Large intestine (tissue), 3 donors: ENCODE results near the gene MYO16. TPM values are rescaled to one million over a fixed set of nuclear protein-coding genes. Genes with fewer than 3 reads are reported as not detected.

Source experiments
- DNase-seq, 2 donors: peaks; one replicate each; pipeline versions ENCODE4 v3.0.0 to v3.0.0-alpha.2; 2013
- H3K27ac ChIP-seq: one replicate; pipeline ENCODE4 v1.5.1; 2013; ENCODE audit warnings: low read length
- H3K27me3 ChIP-seq: 2 replicates; pipeline ENCODE4 v1.6.1; 2013; ENCODE audit warnings: low read length; ENCODE audit not compliant: control insufficient read depth, insufficient read depth
- H3K36me3 ChIP-seq: 2 replicates; pipeline ENCODE4 v1.6.1; 2013; ENCODE audit warnings: low read length; ENCODE audit not compliant: control insufficient read depth, insufficient read depth
- H3K4me1 ChIP-seq: one replicate; pipeline ENCODE4 v1.6.1; 2013; ENCODE audit warnings: low read length; ENCODE audit not compliant: control insufficient read depth, insufficient read depth
- H3K4me3 ChIP-seq: one replicate; pipeline ENCODE4 v1.5.1; 2013; ENCODE audit warnings: low read length
- H3K9me3 ChIP-seq: one replicate; pipeline ENCODE4 v1.6.1; 2013; ENCODE audit warnings: mild to moderate bottlenecking, low read depth, low read length, moderate library complexity; ENCODE audit not compliant: control insufficient read depth
- WGBS: methylation state at CpG from one replicate; pipeline ENCODE4 v1.1.5; 2013; ENCODE audit warnings: low lambda C conversion rate; ENCODE audit not compliant: insufficient coverage; 5-methylcytosine and 5-hydroxymethylcytosine counted together
- polyA plus RNA-seq: library from polyadenylated mRNA; unstranded; fragments of 120-200 nt; gene quantifications from one replicate; pipeline ENCODE4 v1.2.1, GENCODE V29; 2013

Gene MYO16
- polyA plus RNA-seq, 1 donor = 0.27 TPM

DNA sequence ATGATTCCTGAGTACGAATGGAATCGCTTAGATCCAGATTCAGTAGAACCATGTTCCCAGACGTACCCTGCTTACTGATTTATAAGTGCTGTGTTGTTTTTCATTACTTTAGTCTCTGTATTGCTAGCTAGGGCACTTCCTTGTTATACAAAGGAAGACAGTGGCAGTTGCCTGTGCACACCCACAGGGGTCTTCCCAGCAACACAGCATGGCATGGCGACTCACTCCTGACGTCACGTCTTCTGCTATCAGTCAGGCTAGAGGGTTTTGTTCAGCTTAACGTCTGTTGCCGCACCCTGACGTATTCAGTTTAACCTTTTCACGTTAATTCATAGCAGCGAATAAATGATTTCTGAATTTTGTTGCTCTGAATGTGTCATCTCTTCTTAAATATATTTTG lies 295.1 kb downstream of the MYO16 start:
- Histone ChIP-seq H3K4me1 (no peaks in the 10 kb centered on the region), H3K27ac (no peak overlapping the region), H3K27me3 (peaks cover 2% of the 10 kb centered on the region), H3K4me3 (no peak overlapping the region), H3K36me3 (no peaks in the 10 kb centered on the region), H3K9me3 (no peaks in the 10 kb centered on the region)
- no peak for DNase-seq
- 100% methylated on average over 5 of the region's 11 CpGs for WGBS

DNA sequence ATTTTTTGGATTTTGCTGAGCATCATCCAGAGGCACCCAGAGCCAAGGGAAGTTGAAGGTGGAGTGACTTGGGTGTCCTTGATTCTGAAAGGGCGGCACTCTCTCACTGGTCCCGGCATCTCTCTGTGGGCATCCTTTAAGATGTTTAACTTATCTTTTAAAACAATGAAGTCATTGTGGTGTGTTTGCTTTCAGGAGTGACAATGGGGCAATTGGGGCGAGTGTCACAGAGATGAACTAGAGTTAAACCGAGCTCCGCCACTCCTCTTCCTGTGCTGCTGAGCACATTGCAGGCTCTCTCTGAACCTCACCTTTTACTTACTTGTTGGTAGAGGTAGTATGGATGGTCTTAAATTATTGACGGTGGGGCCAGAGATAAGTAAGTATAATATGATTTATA lies 295.7 kb downstream of the MYO16 start:
- Histone ChIP-seq H3K27me3 (peaks cover 2% of the 10 kb centered on the region), H3K9me3 (no peaks in the 10 kb centered on the region), H3K27ac (no peak overlapping the region), H3K36me3 (no peaks in the 10 kb centered on the region), H3K4me3 (no peak overlapping the region), H3K4me1 (no peaks in the 10 kb centered on the region)
- WGBS = 71% methylated on average over 1 of the region's 6 CpGs
- DNase-seq = no peak

DNA sequence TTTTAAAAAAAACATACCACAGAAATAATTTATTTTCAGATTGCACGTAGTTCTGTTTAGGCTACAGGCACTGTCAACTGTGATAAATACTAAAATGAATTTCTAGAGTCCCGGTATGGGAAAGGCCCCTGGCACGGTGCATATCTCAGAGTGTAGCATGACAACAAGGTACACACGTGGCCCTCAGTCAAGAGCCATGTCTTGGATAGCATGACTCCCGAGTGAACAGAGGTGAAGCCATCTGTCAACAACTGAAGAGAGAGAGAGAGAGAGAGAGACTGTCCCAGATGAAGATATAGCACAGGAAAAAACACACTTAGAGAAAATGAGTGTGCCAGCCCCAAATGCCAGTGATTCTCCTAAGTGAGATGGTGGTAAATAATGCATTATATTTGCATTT lies 297.5 kb downstream of the MYO16 start:
- no peaks in the 10 kb centered on the region for H3K9me3 ChIP-seq
- H3K36me3 ChIP-seq = no peaks in the 10 kb centered on the region
- no peaks in the 10 kb centered on the region for H3K4me1 ChIP-seq
- H3K27ac ChIP-seq = no peak overlapping the region
- H3K4me3 ChIP-seq = no peak overlapping the region
- WGBS = no CpG with 5 or more reads among the region's 5 CpGs
- peaks cover 2% of the 10 kb centered on the region for H3K27me3 ChIP-seq
- DNase-seq = no peak

DNA sequence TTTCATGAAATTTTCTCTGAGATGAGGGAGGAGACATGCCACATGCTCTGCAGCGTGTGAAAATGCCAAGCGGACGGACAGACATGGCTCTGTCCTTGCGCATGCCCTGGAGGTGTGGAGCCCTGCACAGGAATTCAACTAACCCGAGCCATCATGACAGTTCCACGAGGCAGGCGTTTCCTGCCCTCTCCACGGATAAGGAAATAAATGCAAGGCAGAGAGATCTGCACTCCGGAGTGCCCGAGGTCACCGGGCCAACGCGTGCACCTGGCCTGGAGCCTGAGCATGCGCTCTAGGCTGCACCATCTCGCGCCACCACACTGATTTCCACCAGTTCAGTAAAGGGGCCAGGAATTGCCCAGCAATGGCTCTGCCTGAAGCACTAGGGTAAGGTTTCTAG lies 298.2 kb downstream of the MYO16 start:
- no CpG with 5 or more reads among the region's 16 CpGs for WGBS

DNA sequence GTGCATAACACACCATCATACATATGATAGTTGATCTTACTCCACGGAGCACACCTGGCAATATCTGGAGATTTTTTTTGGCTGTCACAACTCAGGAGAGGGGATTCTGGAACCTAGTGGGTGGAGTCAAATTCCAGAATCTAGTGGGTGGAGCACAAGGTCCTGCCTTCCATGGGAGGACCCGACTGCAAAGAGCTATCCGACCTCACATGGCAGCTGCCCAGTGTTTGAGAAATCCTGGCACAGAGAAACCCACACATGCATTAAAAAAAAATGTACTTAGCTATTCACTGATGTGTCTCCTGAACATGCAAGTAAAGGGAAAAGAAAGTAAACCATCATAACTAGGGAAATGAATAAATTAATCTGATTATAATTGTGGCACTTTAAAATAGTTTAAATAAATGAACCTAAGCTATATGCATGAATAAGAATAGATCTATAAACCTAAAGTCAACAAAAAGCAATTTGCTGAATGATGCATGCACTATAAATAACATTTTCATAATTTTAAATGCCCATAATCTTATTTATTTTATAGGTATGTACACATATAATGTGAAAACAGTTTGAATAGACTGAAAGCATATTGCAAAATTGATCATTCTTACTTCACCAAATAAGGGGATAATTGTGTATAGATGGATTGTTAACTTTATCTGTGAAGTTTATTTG lies 300.3 kb downstream of the MYO16 start:
- no peak for DNase-seq
- H3K4me1 ChIP-seq = no peaks in the 10 kb centered on the region
- H3K4me3 ChIP-seq = no peak overlapping the region
- no peaks in the 10 kb centered on the region for H3K9me3 ChIP-seq
- H3K27ac ChIP-seq = no peak overlapping the region
- no peaks in the 10 kb centered on the region for H3K36me3 ChIP-seq
- WGBS = no CpG with 5 or more reads among the region's 3 CpGs
- H3K27me3 ChIP-seq = peaks cover 2% of the 10 kb centered on the region

More for the DNA sequence above, 298.2 kb downstream of the MYO16 start:
- Histone ChIP-seq H3K4me3 (no peak overlapping the region), H3K36me3 (no peaks in the 10 kb centered on the region), H3K27me3 (peaks cover 2% of the 10 kb centered on the region), H3K4me1 (no peaks in the 10 kb centered on the region), H3K9me3 (no peaks in the 10 kb centered on the region), H3K27ac (no peak overlapping the region)
- DNase-seq = no peak

DNA sequence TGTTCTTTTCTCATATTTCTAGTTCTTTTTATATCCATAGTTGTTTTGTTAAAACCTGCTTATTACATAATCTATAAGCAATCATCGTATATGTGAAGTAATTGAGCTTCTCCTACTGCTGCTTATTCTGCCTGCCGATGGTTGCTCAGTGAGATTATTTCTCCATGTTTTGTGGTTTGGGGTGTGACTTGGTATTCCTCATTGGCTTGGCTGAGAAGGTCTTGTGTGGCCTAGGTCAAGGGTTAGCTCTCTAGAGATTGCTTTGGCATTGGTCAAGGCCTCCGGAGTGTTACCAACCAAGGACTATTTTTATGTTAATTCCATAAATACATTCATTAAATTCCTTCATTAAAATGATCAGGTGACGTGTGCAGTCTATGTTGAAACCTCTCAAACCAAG lies 302.8 kb downstream of the MYO16 start:
- Histone ChIP-seq H3K4me3 (no peak overlapping the region), H3K36me3 (no peaks in the 10 kb centered on the region), H3K27ac (no peak overlapping the region), H3K4me1 (no peaks in the 10 kb centered on the region), H3K27me3 (no peaks in the 10 kb centered on the region), H3K9me3 (no peaks in the 10 kb centered on the region)
- DNase-seq = no peak
- no CpG with 5 or more reads among the region's 4 CpGs for WGBS

DNA sequence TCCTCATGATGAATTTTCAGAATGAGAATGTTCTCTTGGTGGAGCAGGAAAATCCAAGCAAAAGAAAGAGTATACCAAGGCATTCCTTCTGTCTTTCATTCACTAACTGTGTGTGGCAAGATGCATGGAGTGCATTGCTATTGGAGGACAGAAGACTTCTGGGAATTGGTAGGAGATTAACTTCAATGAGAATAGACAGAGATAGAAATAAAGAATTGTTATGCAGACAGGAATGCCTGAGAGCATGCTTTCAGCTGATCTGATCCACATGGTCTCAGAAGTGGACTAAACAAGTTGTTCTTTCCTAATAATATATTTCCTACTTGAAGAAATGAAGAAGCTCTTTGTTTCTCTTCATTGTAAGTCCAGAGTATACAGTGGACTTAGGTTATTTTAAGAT lies 303.6 kb downstream of the MYO16 start:
- no peak for DNase-seq
- Histone ChIP-seq H3K36me3 (no peaks in the 10 kb centered on the region), H3K4me1 (no peaks in the 10 kb centered on the region), H3K4me3 (no peak overlapping the region), H3K9me3 (no peaks in the 10 kb centered on the region), H3K27ac (no peak overlapping the region), H3K27me3 (no peaks in the 10 kb centered on the region)

DNA sequence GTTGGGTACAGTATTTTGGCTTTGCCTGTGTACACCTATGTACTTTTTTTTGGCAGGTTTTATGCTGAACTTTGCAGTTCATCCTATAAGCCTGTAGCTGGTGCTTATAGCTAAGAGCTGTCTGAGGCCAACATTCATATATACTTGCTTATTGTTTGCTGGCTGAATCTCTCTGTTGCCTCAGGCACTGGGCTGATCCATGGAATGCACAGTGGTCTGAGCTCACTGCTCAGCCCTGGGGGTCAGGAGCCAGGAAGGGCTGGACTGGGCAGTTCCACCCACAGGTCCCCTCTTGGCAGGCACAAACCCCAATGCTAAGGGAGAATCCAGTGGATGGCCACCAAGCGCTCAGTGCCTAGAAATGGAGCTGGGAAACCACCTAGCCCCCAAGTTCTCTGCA lies 308.7 kb downstream of the MYO16 start:
- H3K36me3 ChIP-seq = no peaks in the 10 kb centered on the region
- no peaks in the 10 kb centered on the region for H3K4me1 ChIP-seq
- no peak overlapping the region for H3K4me3 ChIP-seq
- H3K27ac ChIP-seq = no peak overlapping the region
- no peaks in the 10 kb centered on the region for H3K27me3 ChIP-seq
- DNase-seq = no peak
- WGBS = no CpG with 5 or more reads among the region's 1 CpG
- no peaks in the 10 kb centered on the region for H3K9me3 ChIP-seq

DNA sequence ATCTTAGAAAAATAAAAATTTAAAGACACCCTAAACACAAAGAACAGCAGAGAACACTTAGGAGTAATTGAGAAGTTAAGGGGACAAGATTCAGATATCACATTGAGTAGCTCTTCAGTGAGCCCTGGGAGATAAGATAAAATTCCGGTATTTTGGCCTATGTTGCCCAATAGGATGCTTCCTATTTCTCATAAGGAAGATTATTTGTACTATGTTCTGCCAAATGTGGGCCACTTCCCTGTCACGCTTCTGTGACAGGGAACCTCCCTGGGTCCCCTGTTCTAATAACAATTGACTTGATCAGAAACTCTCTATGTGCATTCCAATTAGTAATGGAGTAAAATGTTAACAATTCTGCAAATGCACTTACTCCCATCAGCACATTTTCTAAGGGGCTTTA lies 310.7 kb downstream of the MYO16 start:
- WGBS = no CpG with 5 or more reads among the region's 2 CpGs

DNA sequence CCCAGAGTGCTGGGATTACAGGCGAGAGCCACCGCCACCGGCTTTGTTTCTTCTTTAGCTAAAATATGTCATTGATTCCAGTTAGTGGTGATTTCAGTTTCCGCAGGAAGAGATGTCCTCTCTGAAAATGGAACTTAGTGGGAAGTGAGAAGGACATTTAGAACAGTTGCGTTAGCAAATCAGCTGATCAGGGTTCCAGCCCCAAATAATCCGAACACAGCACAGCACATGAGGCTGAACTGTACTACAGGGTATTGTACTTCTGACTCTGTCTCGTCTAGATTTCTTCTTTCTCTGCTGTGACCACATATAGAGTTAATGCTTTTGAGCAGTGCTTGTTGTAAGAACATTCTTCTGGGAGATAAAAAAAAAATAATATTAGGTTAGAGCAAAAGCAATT lies 314.4 kb downstream of the MYO16 start:
- Histone ChIP-seq H3K27ac (no peak overlapping the region), H3K27me3 (peaks cover 2% of the 10 kb centered on the region), H3K4me3 (no peak overlapping the region), H3K4me1 (peaks cover 4% of the 10 kb centered on the region), H3K36me3 (no peaks in the 10 kb centered on the region), H3K9me3 (no peaks in the 10 kb centered on the region)
- WGBS = no CpG with 5 or more reads among the region's 7 CpGs
- DNase-seq = no peak

More for the DNA sequence above, 310.7 kb downstream of the MYO16 start:
- Histone ChIP-seq H3K27ac (no peak overlapping the region), H3K4me3 (no peak overlapping the region), H3K27me3 (no peaks in the 10 kb centered on the region), H3K36me3 (no peaks in the 10 kb centered on the region), H3K4me1 (no peaks in the 10 kb centered on the region), H3K9me3 (no peaks in the 10 kb centered on the region)
- no peak for DNase-seq

DNA sequence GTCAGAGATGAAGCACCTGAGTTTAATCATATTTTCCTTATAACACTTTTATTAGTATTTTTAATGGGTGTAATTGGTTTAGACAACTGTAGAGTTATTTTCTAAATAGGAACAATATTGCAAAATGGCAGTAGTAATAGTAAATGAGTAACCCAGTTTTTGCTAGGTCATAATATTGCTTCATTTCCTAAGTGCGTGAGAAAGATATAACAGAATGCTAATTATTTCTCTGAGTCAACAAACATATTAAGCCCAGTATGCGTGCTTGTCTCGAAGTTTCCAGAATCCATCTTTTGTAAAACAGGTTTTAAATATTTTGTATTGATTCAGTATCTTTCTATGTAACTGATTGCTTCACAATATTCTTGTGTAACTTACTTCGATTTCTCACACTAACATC lies 315.3 kb downstream of the MYO16 start:
- H3K9me3 ChIP-seq = no peaks in the 10 kb centered on the region
- H3K36me3 ChIP-seq = no peaks in the 10 kb centered on the region
- peaks cover 2% of the 10 kb centered on the region for H3K27me3 ChIP-seq
- no peak for DNase-seq
- no peak overlapping the region for H3K4me3 ChIP-seq
- H3K4me1 ChIP-seq = peaks cover 4% of the 10 kb centered on the region
- no peak overlapping the region for H3K27ac ChIP-seq
- no CpG with 5 or more reads among the region's 4 CpGs for WGBS
